Measurements from ENCODE around the gene PTPRR. TPM values are rescaled to one million over a fixed set of nuclear protein-coding genes. Genes with fewer than 3 reads are reported as not detected.

The PTPRR gene
- polyA plus RNA-seq, 1 of the 3 experiments (the other 2 are of a cell fraction) = 1.4 TPM

GRCh38 chr12:70618371-70618770, 302.2 kb downstream of the PTPRR start:
- CTCF ChIA-PET = interaction anchor here (0.5 to 1.3 kb wide), 3 partner anchors 12 to 28 kb away, joined by 3 to 5 read pairs (median 3); no protein-coding TSS in a partner anchor

GRCh38 chr12:70617450-70617849, 303.1 kb downstream of the PTPRR start:
- no peak for TF ChIP-seq YY1 (IDR thresholded peaks at IDR 0.05; ENCODE audit: low read depth)
- TF ChIP-seq ZBTB33 (IDR thresholded peaks at IDR 0.05; ENCODE audit: borderline replicate concordance, low read depth) = no peak
- TF ChIP-seq CTCF (IDR thresholded peaks at IDR 0.05) = no peak
- no peak for TF ChIP-seq SMC3 (IDR thresholded peaks at IDR 0.05; ENCODE audit: low read depth, low read length)
- TF ChIP-seq RXRA (IDR thresholded peaks at IDR 0.05; ENCODE audit: borderline replicate concordance, low read depth) = no peak
- TF ChIP-seq TEAD4 (IDR thresholded peaks at IDR 0.05; ENCODE audit: borderline replicate concordance, insufficient read depth) = no peak
- no peak for TF ChIP-seq GABPA (IDR thresholded peaks at IDR 0.05; ENCODE audit: low read depth)
- no peak for TF ChIP-seq MXI1 (IDR thresholded peaks at IDR 0.05; ENCODE audit: low read depth, low read length)
- TF ChIP-seq IRF3 (IDR thresholded peaks at IDR 0.05; ENCODE audit: low read depth, low read length) = no peak
- TF ChIP-seq FOSL2 (IDR thresholded peaks at IDR 0.05; ENCODE audit: borderline replicate concordance, low read depth) = no peak
- TF ChIP-seq CHD2 (IDR thresholded peaks at IDR 0.05; ENCODE audit: low read length, partially characterized antibody) = no peak
- TF ChIP-seq TAF1 (IDR thresholded peaks at IDR 0.05; ENCODE audit: borderline replicate concordance, low read depth, low read length) = no peak
- no peak for TF ChIP-seq RAD21 (IDR thresholded peaks at IDR 0.05; ENCODE audit: low read length)
- TF ChIP-seq JUND (IDR thresholded peaks at IDR 0.05) = no peak
- no peak for TF ChIP-seq FOXJ3 (CRISPR knock-in tag; IDR thresholded peaks at IDR 0.05)
- TF ChIP-seq GATA2 (CRISPR knock-in tag; IDR thresholded peaks at IDR 0.05) = no peak
- TF ChIP-seq NRF1 (IDR thresholded peaks at IDR 0.05; ENCODE audit: low read depth, low read length) = no peak
- no peak for TF ChIP-seq EP300 (IDR thresholded peaks at IDR 0.05; ENCODE audit: borderline replicate concordance in 1 of 2, low read depth in 1 of 2, low read length in 1 of 2)
- TF ChIP-seq RFX5 (IDR thresholded peaks at IDR 0.05; ENCODE audit: low read length) = no peak
- TF ChIP-seq ELF1 (IDR thresholded peaks at IDR 0.05) = no peak

More at GRCh38 chr12:70618371-70618770, 302.2 kb downstream of the PTPRR start:
- H3K9me3 ChIP-seq = no peaks in the 10 kb centered on the region
- no peak overlapping the region for H2AFZ ChIP-seq (ENCODE audit: low read depth)
- H3K27ac ChIP-seq (ENCODE audit: low read depth in 2 of 2, low read length in 1 of 2) = no peak overlapping the region
- no peaks in the 10 kb centered on the region for H3K36me3 ChIP-seq (replicated peaks in 1 of 2; ENCODE audit: control insufficient read depth in 1 of 2, insufficient read depth in 2 of 2, low read length in 1 of 2)
- WGBS (ENCODE audit: low lambda C conversion rate) = 94% methylated on average over 4 of the region's 4 CpGs
- no peak for DNase-seq
- H3K27me3 ChIP-seq (ENCODE audit: insufficient read depth) = no peaks in the 10 kb centered on the region
- no peak overlapping the region for H3K4me2 ChIP-seq
- H3K9ac ChIP-seq = no peak overlapping the region
- no peaks in the 10 kb centered on the region for H3K9me2 ChIP-seq
- TF ChIP-seq POLR2AphosphoS5 (IDR thresholded peaks at IDR 0.05; ENCODE audit: low read depth, low read length) (no peak), NFIC (IDR thresholded peaks at IDR 0.05; ENCODE audit: borderline replicate concordance) (no peak), EP300 (IDR thresholded peaks at IDR 0.05; ENCODE audit: borderline replicate concordance in 1 of 2, low read depth in 1 of 2, low read length in 1 of 2) (no peak), MXI1 (IDR thresholded peaks at IDR 0.05; ENCODE audit: low read depth, low read length) (no peak), ELF1 (IDR thresholded peaks at IDR 0.05) (no peak), RFX5 (IDR thresholded peaks at IDR 0.05; ENCODE audit: low read length) (no peak), SMC3 (IDR thresholded peaks at IDR 0.05; ENCODE audit: low read depth, low read length) (no peak)
- POLR2A ChIA-PET = no interaction called here
- H3K4me1 ChIP-seq (ENCODE audit: control insufficient read depth in 1 of 2, insufficient read depth in 2 of 2, low read depth in 1 of 2, low read length in 1 of 2) = no peaks in the 10 kb centered on the region
- no peaks in the 10 kb centered on the region for H3F3A ChIP-seq (replicated peaks; ENCODE audit: insufficient read depth)
- no peaks in the 10 kb centered on the region for H4K20me1 ChIP-seq (ENCODE audit: insufficient read depth)
- H3K4me3 ChIP-seq (ENCODE audit: low read depth in 2 of 2, low read length in 1 of 2) = no peak overlapping the region
- H3K79me2 ChIP-seq (ENCODE audit: insufficient read depth) = no peaks in the 10 kb centered on the region

More at GRCh38 chr12:70617450-70617849, 303.1 kb downstream of the PTPRR start:
- ChIA-PET CTCF (interaction anchor here (1.1 kb wide), 1 partner anchor 27 kb away, joined by 5 read pairs; no protein-coding TSS in a partner anchor), POLR2A (no interaction called here)
- no peaks in the 10 kb centered on the region for H3K27me3 ChIP-seq (ENCODE audit: insufficient read depth)
- H3K79me2 ChIP-seq (ENCODE audit: insufficient read depth) = no peaks in the 10 kb centered on the region
- no peaks in the 10 kb centered on the region for H3F3A ChIP-seq (replicated peaks; ENCODE audit: insufficient read depth)
- no peaks in the 10 kb centered on the region for H3K9me2 ChIP-seq
- H3K9ac ChIP-seq = no peak overlapping the region
- H3K36me3 ChIP-seq (replicated peaks in 1 of 2; ENCODE audit: control insufficient read depth in 1 of 2, insufficient read depth in 2 of 2, low read length in 1 of 2) = no peaks in the 10 kb centered on the region
- H4K20me1 ChIP-seq (ENCODE audit: insufficient read depth) = no peaks in the 10 kb centered on the region
- H3K9me3 ChIP-seq = no peaks in the 10 kb centered on the region
- no peak for DNase-seq
- no peak overlapping the region for H3K27ac ChIP-seq (ENCODE audit: low read depth in 2 of 2, low read length in 1 of 2)
- H3K4me1 ChIP-seq (ENCODE audit: control insufficient read depth in 1 of 2, insufficient read depth in 2 of 2, low read depth in 1 of 2, low read length in 1 of 2) = no peaks in the 10 kb centered on the region
- H2AFZ ChIP-seq (ENCODE audit: low read depth) = no peak overlapping the region
- H3K4me2 ChIP-seq = no peak overlapping the region
- WGBS (ENCODE audit: low lambda C conversion rate) = 76% methylated on average over 4 of the region's 4 CpGs
- H3K4me3 ChIP-seq (ENCODE audit: low read depth in 2 of 2, low read length in 1 of 2) = no peak overlapping the region
